BLaER1 (cell line): ENCODE measurements around the gene OR10H3.
"Not testable (repeated sequence)": the region's sequence is repeated elsewhere in the genome, so short reads cannot be mapped to it uniquely, and the experiment has no call there.

Source experiments
- H3K27ac ChIP-seq: shearing (Covaris generic); formaldehyde crosslinking; 2 replicates; pipeline ENCODE4 v1.8.1; 2022
- H3K27me3 ChIP-seq: shearing (Covaris generic); formaldehyde crosslinking; 2 replicates; pipeline ENCODE4 v1.8.1; 2022
- H3K36me3 ChIP-seq: shearing (Covaris generic); formaldehyde crosslinking; 2 replicates; pipeline ENCODE4 v1.8.1; 2022
- H3K4me1 ChIP-seq: shearing (Covaris generic); formaldehyde crosslinking; 2 replicates; pipeline ENCODE4 v1.8.1; 2022
- H3K4me2 ChIP-seq: shearing (Covaris generic); formaldehyde crosslinking; 2 replicates; pipeline ENCODE4 v1.8.1; 2022
- H3K4me3 ChIP-seq: shearing (Covaris generic); formaldehyde crosslinking; 2 replicates; pipeline ENCODE4 v1.8.1; 2022
- H3K9ac ChIP-seq: shearing (Covaris generic); formaldehyde crosslinking; 2 replicates; pipeline ENCODE4 v1.8.1; 2022
- H3K9me3 ChIP-seq: shearing (Covaris generic); formaldehyde crosslinking; 2 replicates; pipeline ENCODE4 v1.8.1; 2022
- H4K20me1 ChIP-seq: shearing (Covaris generic); formaldehyde crosslinking; 2 replicates; pipeline ENCODE4 v1.8.1; 2022
- Cebpa-rat ChIP-seq: shearing (Covaris generic); IDR thresholded peaks from 2 replicates; pipeline ENCODE4 v1.8.1; 2022

Gene OR10H3

DNA sequence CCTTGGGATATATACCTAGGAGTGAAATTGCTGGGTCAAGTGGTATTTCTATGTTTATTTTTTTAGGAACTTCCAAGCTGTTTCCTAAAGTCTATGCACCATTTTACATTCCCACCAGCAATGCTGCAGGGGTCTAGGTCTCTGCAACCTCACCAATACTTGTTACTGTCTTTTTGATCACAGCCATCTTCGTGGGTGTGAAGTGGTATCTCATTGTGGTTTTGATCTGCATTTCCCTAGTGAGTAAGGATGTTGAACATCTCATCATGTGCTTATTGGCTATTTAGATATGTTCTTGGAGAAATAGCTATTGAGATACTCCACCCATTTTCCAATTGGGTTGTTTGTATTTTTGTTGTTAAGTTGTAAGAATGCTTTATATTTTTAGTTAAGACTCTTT lies 7.2 kb upstream of the OR10H3 start:
- Histone ChIP-seq H3K9me3 (no peaks in the 10 kb centered on the region), H3K36me3 (no peaks in the 10 kb centered on the region)
- TF ChIP-seq Cebpa-rat: no peak

DNA sequence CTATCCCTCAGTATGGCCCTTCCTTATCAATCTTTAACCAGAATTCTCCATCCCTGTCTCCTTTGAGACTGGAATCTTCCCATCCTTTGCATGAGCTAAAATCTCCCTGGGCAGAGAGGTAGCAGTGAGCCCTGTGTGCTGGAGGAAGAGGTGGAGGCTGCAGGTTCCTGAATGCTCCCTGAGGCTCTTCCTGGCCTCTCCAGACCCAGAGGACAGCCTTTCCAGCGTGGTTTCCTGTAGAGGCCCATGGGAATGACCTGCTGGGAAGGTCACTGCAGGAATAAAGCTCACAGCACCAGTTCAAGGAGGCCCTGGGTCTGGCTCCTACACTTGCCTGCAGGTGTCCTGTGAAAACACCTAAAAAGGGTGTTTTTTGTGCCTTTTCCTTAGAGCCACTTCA lies 5.4 kb upstream of the OR10H3 start:
- H3K36me3 ChIP-seq: no peaks in the 10 kb centered on the region
- H4K20me1 ChIP-seq: no peaks in the 10 kb centered on the region
- H3K4me1 ChIP-seq: no peaks in the 10 kb centered on the region
- H3K27ac ChIP-seq: no peak overlapping the region
- no peak overlapping the region for H3K4me3 ChIP-seq
- no peaks in the 10 kb centered on the region for H3K9me3 ChIP-seq
- no peak overlapping the region for H3K9ac ChIP-seq
- H3K4me2 ChIP-seq: no peak overlapping the region
- TF ChIP-seq Cebpa-rat: no peak
- no peaks in the 10 kb centered on the region for H3K27me3 ChIP-seq

More for the DNA sequence above, 7.2 kb upstream of the OR10H3 start:
- H3K9ac ChIP-seq: no peak overlapping the region
- H4K20me1 ChIP-seq: no peaks in the 10 kb centered on the region
- no peak overlapping the region for H3K27ac ChIP-seq
- H3K4me2 ChIP-seq: no peak overlapping the region
- no peak overlapping the region for H3K4me3 ChIP-seq
- no peaks in the 10 kb centered on the region for H3K4me1 ChIP-seq
- H3K27me3 ChIP-seq: no peaks in the 10 kb centered on the region

GRCh38 chr19:15733895-15734294 lies 3.9 kb upstream of the OR10H3 start:
- Histone ChIP-seq H3K36me3 (no peaks in the 10 kb centered on the region), H4K20me1 (no peaks in the 10 kb centered on the region), H3K4me3 (no peak overlapping the region), H3K27me3 (no peaks in the 10 kb centered on the region), H3K9ac (no peak overlapping the region), H3K9me3 (no peaks in the 10 kb centered on the region), H3K27ac (no peak overlapping the region), H3K4me1 (no peaks in the 10 kb centered on the region), H3K4me2 (no peak overlapping the region)
- no peak for TF ChIP-seq Cebpa-rat

DNA sequence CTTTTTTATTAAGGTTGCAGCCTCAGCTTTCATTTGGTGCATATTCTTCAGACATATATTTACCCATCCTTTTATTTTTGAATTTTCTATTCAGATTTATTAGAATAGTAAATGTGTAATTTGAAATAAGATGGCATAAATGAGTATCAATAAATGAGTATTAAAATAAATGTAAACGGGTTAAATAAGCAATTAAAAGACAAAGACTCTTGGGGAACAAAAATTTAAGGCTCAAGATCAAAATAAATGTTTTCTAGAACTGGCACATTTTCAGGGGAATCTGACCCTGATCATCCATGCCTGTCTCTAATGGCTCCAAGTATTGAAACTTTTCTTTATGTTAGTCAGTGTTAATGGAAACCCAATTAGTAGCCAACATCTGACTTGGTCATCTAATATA lies 3.0 kb downstream of the OR10H3 start:
- Histone ChIP-seq H3K36me3 (no peaks in the 10 kb centered on the region), H3K4me1 (no peaks in the 10 kb centered on the region), H3K9me3 (peaks cover 24% of the 10 kb centered on the region), H3K9ac (no peak overlapping the region), H3K4me3 (no peak overlapping the region), H3K27me3 (no peaks in the 10 kb centered on the region), H3K4me2 (no peak overlapping the region), H3K27ac (no peak overlapping the region), H4K20me1 (no peaks in the 10 kb centered on the region)
- TF ChIP-seq Cebpa-rat: no peak

GRCh38 chr19:15748239-15748638 lies 10.5 kb downstream of the OR10H3 start:
- no peaks in the 10 kb centered on the region for H3K4me1 ChIP-seq
- no peak overlapping the region for H3K4me3 ChIP-seq
- TF ChIP-seq Cebpa-rat: no peak
- H3K4me2 ChIP-seq: no peak overlapping the region
- H3K27ac ChIP-seq: no peak overlapping the region
- no peaks in the 10 kb centered on the region for H3K9me3 ChIP-seq
- no peak overlapping the region for H3K9ac ChIP-seq
- no peaks in the 10 kb centered on the region for H4K20me1 ChIP-seq
- no peaks in the 10 kb centered on the region for H3K27me3 ChIP-seq
- H3K36me3 ChIP-seq: no peaks in the 10 kb centered on the region

GRCh38 chr19:15758379-15758778 lies 20.6 kb downstream of the OR10H3 start:
- H3K27me3 ChIP-seq: no peaks in the 10 kb centered on the region
- no peak overlapping the region for H3K4me2 ChIP-seq
- no peak for TF ChIP-seq Cebpa-rat
- no peaks in the 10 kb centered on the region for H3K36me3 ChIP-seq
- no peaks in the 10 kb centered on the region for H3K9me3 ChIP-seq
- no peaks in the 10 kb centered on the region for H4K20me1 ChIP-seq
- H3K4me3 ChIP-seq: no peak overlapping the region
- no peak overlapping the region for H3K27ac ChIP-seq
- H3K4me1 ChIP-seq: no peaks in the 10 kb centered on the region
- H3K9ac ChIP-seq: no peak overlapping the region

DNA sequence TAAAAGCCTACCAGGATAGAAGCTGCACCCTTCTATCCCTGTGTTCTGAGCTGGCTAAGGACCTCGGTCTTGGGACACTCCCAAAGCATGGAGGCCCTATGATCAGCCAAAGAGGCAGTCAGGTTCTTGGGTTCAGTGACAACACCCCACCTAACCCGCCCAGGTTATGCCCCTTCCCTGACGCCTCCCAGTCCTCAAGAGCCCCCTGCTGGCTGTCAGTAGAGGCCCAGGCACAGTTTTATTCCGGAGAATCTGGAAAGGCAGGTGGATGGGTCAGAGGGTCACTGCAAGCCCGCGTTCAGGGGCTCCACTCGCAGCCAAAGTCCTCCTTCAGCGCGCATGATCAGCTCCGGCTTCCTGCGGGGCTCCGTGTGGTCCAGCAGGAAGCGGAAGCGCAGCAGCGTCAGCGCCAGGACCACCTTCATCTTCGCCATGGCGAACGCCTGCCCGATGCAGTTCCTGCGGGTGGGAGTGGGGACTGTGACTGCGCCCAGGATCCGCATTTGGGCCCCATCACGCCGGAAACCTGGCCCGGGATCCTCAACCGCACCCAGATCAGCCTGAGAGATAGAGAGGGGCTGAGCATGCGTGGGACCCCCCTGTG lies 22.3 kb downstream of the OR10H3 start:
- H3K9me3 ChIP-seq: no peaks in the 10 kb centered on the region
- TF ChIP-seq Cebpa-rat: no peak
- H3K4me3 ChIP-seq: no peak overlapping the region
- H3K4me1 ChIP-seq: no peaks in the 10 kb centered on the region
- no peak overlapping the region for H3K27ac ChIP-seq
- H3K9ac ChIP-seq: no peak overlapping the region
- no peaks in the 10 kb centered on the region for H4K20me1 ChIP-seq
- no peaks in the 10 kb centered on the region for H3K27me3 ChIP-seq
- no peak overlapping the region for H3K4me2 ChIP-seq
- H3K36me3 ChIP-seq: no peaks in the 10 kb centered on the region

- no peaks in the 10 kb centered on the region for H3K4me1 ChIP-seq
- no peaks in the 10 kb centered on the region for H3K27me3 ChIP-seq
- no peaks in the 10 kb centered on the region for H4K20me1 ChIP-seq
- no peaks in the 10 kb centered on the region for H3K36me3 ChIP-seq
- TF ChIP-seq Cebpa-rat: no peak
- H3K9ac ChIP-seq: no peak overlapping the region
- H3K9me3 ChIP-seq: no peaks in the 10 kb centered on the region
- H3K4me3 ChIP-seq: no peak overlapping the region
- no peak overlapping the region for H3K4me2 ChIP-seq
- no peak overlapping the region for H3K27ac ChIP-seq
Observed at GRCh38 chr19:15769586-15769985, 31.8 kb downstream of the OR10H3 start.

DNA sequence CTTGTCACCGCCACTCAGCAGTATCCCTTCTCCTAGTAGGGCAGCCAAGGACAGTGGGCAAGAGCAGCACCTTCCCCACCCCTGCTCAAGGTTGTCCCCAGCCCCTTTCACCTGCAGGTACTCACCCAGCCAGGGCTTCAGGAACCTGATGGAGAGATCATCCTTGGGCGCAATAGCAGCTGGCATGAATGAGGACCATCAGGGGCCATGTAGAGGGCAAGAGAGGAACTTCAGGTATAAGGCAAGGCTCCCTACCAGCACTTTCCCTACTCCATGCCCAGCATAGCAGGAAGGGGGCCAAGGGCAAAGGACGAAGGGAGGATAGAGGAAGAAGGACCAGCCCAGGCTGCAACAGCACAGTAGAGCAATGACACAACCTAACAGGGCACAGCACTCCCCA lies 36.4 kb downstream of the OR10H3 start:
- H3K4me2 ChIP-seq, H3K9me3 ChIP-seq, H4K20me1 ChIP-seq, H3K27ac ChIP-seq, H3K4me3 ChIP-seq, H3K36me3 ChIP-seq, H3K4me1 ChIP-seq, H3K9ac ChIP-seq, H3K27me3 ChIP-seq: not testable (repeated sequence)

DNA sequence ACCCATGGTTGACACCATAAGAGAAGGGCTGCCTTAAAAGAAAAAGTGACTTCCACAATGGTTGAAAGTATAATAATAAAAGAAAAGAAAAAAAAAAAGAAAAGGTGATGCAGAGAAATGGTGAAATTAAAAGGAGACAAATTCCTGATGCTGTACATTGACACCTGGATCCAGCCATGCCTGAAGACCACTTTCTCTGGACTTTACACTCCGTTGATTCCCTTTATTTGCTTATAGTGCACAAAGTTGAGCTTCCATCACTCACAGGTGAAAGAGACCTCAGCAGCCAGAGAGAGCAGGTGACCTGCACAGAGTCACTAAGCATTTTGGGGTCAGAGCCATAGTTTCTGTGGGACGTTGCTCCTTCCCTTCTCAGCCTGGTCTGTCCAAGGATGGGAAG lies 37.5 kb downstream of the OR10H3 start:
- Histone ChIP-seq H4K20me1 (no peaks in the 10 kb centered on the region), H3K27me3 (no peaks in the 10 kb centered on the region), H3K27ac (no peak overlapping the region), H3K36me3 (no peaks in the 10 kb centered on the region), H3K4me3 (no peak overlapping the region), H3K4me1 (no peaks in the 10 kb centered on the region), H3K4me2 (no peak overlapping the region), H3K9ac (no peak overlapping the region), H3K9me3 (no peaks in the 10 kb centered on the region)
- no peak for TF ChIP-seq Cebpa-rat

DNA sequence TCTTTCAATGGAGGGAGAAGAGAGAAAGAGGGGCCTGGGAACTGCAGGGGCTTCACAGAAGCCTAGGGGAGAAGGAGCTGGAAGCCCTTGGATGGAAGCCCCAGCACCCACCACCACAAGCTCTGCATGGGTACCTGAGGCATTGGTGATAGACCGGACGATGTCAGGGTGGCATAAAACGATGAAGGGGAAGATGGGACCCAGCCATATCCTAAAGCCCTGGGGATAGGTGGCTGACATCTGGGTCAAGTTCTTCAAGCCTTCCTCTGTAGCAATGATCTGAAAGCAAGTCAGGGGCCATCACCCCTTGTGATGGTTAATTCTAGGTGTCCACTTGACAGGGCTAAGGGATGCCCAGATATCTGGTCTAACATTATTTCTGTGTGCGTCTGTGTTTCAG lies 38.5 kb downstream of the OR10H3 start:
- H3K36me3 ChIP-seq: no peaks in the 10 kb centered on the region
- H4K20me1 ChIP-seq: no peaks in the 10 kb centered on the region
- H3K27ac ChIP-seq: no peak overlapping the region
- H3K9ac ChIP-seq: no peak overlapping the region
- no peak overlapping the region for H3K4me2 ChIP-seq
- no peak overlapping the region for H3K4me3 ChIP-seq
- H3K27me3 ChIP-seq: no peaks in the 10 kb centered on the region
- H3K9me3 ChIP-seq: no peaks in the 10 kb centered on the region
- no peaks in the 10 kb centered on the region for H3K4me1 ChIP-seq
- TF ChIP-seq Cebpa-rat: no peak
